Prostate gland (tissue), 2 donors: ENCODE data around the gene PCDHGB2. TPM values are rescaled to one million over a fixed set of nuclear protein-coding genes. Genes with fewer than 3 reads are reported as not detected.
"Not testable (repeated sequence)": the region's sequence is repeated elsewhere in the genome, so short reads cannot be mapped to it uniquely, and the experiment has no call there.

Experiments
- DNase-seq: peaks from one replicate; pipeline ENCODE4 v3.0.0-alpha.2; 2019; ENCODE audit warnings: low spot score
- H3K27ac ChIP-seq, 2 donors: fragments of 200-600 bp; sonication (generic); 2 replicates each; pipeline ENCODE4 v1.5.1; 2017 to 2019
- H3K27me3 ChIP-seq: fragments of 200-600 bp; sonication (generic); replicated peaks from 2 replicates; pipeline ENCODE4 v1.5.1; 2019; ENCODE audit not compliant: insufficient read depth
- H3K36me3 ChIP-seq, 2 donors: fragments of 200-600 bp; sonication (generic); 1 replicate in 1 of 2; 2 replicates in 1 of 2; pipeline versions ENCODE4 v1.5.1 to v1.8.1; 2017 to 2019
- H3K4me1 ChIP-seq: fragments of 200-600 bp; sonication (generic); replicated peaks from 2 replicates; pipeline ENCODE4 v1.5.1; 2019
- H3K4me3 ChIP-seq, 2 donors: fragments of 200-600 bp; sonication (generic); 2 replicates each; pipeline ENCODE4 v1.5.1; 2017 to 2019
- H3K9me3 ChIP-seq: fragments of 200-600 bp; sonication (generic); 2 replicates; pipeline ENCODE4 v1.5.1; 2017
- CTCF ChIP-seq, 4 experiments: fragments of 200-600 bp in 2 of 4; fragments of 450-650 bp in 2 of 4; sonication (generic) in 2 of 4; IDR thresholded peaks; 1 replicate in 3 of 4; 2 replicates in 1 of 4; pipeline ENCODE4 v1.5.1; 2016 to 2019; ENCODE audit warnings: antibody characterized with exemption in 4 of 4, mild to moderate bottlenecking in 2 of 4, moderate library complexity in 2 of 4
- POLR2A ChIP-seq: fragments of 450-650 bp; IDR thresholded peaks from one replicate; pipeline ENCODE4 v1.6.1; 2016; ENCODE audit warnings: antibody characterized with exemption, mild to moderate bottlenecking
- POLR2AphosphoS5 ChIP-seq: sonication (generic); formaldehyde crosslinking; IDR thresholded peaks from one replicate; pipeline ENCODE4 v1.6.1; 2017; ENCODE audit warnings: antibody characterized with exemption
- WGBS: methylation state at CpG from one replicate; pipeline ENCODE4 v1.1.5; 2018; 5-methylcytosine and 5-hydroxymethylcytosine counted together
- intact Hi-C: fragments of 100-400 bp; cut with DNase I; formaldehyde crosslinking; loops from one replicate; pipeline ENCODE4 v1.14.2; 2022
- total RNA-seq, 2 donors: library from RNA; depleted of rRNA; stranded (reverse); fragments of >200 nt; gene quantifications; one replicate each; pipeline ENCODE4 v1.1.0, GENCODE V29; 2016

The PCDHGB2 gene
- total RNA-seq, 2 donors from 2014 or later: 5.3 to 10.5 TPM

- H3K27ac ChIP-seq, H3K4me1 ChIP-seq, intact Hi-C loops, DNase-seq, H3K27me3 ChIP-seq, H3K9me3 ChIP-seq, H3K36me3 ChIP-seq: not testable (repeated sequence)
- WGBS: 6% methylated on average over 25 of the region's 43 CpGs
- peak in 3 of 4 experiments; percentile 40 to 54 (median 48) for TF ChIP-seq CTCF (IDR thresholded peaks at IDR 0.05)
- H3K4me3 ChIP-seq: peak within 1 kb of the TSS in 1 of 2 donors; percentile 28
These were observed 38.2 kb downstream of the PCDHGB2 start, which contains the start of gene PCDHGB5 for GRCh38 chr5:141397756-141398551. PCDHGB5 (plus strand) TSS chr5:141397947; CDS start chr5:141398128, 181 bp downstream.

GRCh38 chr5:141398608-141399007 is 38.8 kb downstream of the PCDHGB2 start:
- no peaks in the 10 kb centered on the region for H3K36me3 ChIP-seq
- intact Hi-C loops: no loop called here
- peaks cover 10% of the 10 kb centered on the region for H3K9me3 ChIP-seq
- H3K27ac ChIP-seq: no peak overlapping the region
- TF ChIP-seq POLR2A: no peak
- no peak for TF ChIP-seq POLR2AphosphoS5
- no peak for TF ChIP-seq CTCF (IDR thresholded peaks at IDR 0.05)
- no peak for DNase-seq
- H3K4me1 ChIP-seq: no peaks in the 10 kb centered on the region
- H3K4me3 ChIP-seq: no peak overlapping the region
- 22% methylated on average over 15 of the region's 15 CpGs for WGBS
- peaks cover 2% of the 10 kb centered on the region for H3K27me3 ChIP-seq

GRCh38 chr5:141399555-141400258 is 39.9 kb downstream of the PCDHGB2 start:
- intact Hi-C loops: no loop called here
- DNase-seq: no peak
- Histone ChIP-seq H3K4me1 (no peaks in the 10 kb centered on the region), H3K27ac (no peak overlapping the region), H3K4me3 (no peak overlapping the region), H3K9me3 (peaks cover 10% of the 10 kb centered on the region), H3K27me3 (peaks cover under 1% of the 10 kb centered on the region), H3K36me3 (no peaks in the 10 kb centered on the region)
- TF ChIP-seq CTCF (IDR thresholded peaks at IDR 0.05) (no peak), POLR2AphosphoS5 (no peak), POLR2A (no peak)
- WGBS: 20% methylated on average over 56 of the region's 61 CpGs

- Histone ChIP-seq H3K4me1 (no peaks in the 10 kb centered on the region), H3K27me3 (no peaks in the 10 kb centered on the region), H3K27ac (no peak within 1 kb of the TSS), H3K36me3 (no peaks in the 10 kb centered on the region), H3K4me3 (peak within 1 kb of the TSS in 1 of 2 donors; percentile 8), H3K9me3 (peaks cover 10% of the 10 kb centered on the region)
- intact Hi-C loops: no loop called here
- TF ChIP-seq POLR2A (no peak), POLR2AphosphoS5 (no peak), CTCF (IDR thresholded peaks at IDR 0.05) (peak in 2 of 4 experiments; percentile 28 to 37)
- no peak for DNase-seq
- WGBS: 14% methylated on average over 27 of the region's 27 CpGs
These were observed 42.9 kb downstream of the PCDHGB2 start, which contains the start of gene PCDHGA9 for GRCh38 chr5:141402553-141403243. PCDHGA9 (plus strand) TSS chr5:141402778; CDS start chr5:141402953, 175 bp downstream.
